Effector memory CD4-positive, alpha-beta T cell (primary cell): Measurements from ENCODE around the gene BCAS4.
"Not testable (repeated sequence)": the region's sequence is repeated elsewhere in the genome, so short reads cannot be mapped to it uniquely, and the experiment has no call there.

Experiments used
- DNase-seq, 3 donors: peaks; one replicate each; pipeline ENCODE4 v3.0.0-alpha.2; 2020
- H3K27ac ChIP-seq: 2 replicates; pipeline ENCODE4 v1.7.0; 2013; ENCODE audit warnings: mild to moderate bottlenecking, low read length, moderate library complexity; ENCODE audit not compliant: insufficient read depth, poor library complexity, severe bottlenecking
- H3K27me3 ChIP-seq: replicated peaks from 2 replicates; pipeline ENCODE4 v1.7.0; 2013; ENCODE audit warnings: mild to moderate bottlenecking, low read length; ENCODE audit not compliant: insufficient read depth, control insufficient read depth, poor library complexity, severe bottlenecking
- H3K36me3 ChIP-seq: 2 replicates; pipeline ENCODE4 v1.7.0; 2013; ENCODE audit warnings: mild to moderate bottlenecking, low read length, moderate library complexity; ENCODE audit not compliant: control insufficient read depth, insufficient read depth
- H3K4me1 ChIP-seq: 2 replicates; pipeline ENCODE4 v1.7.0; 2013; ENCODE audit warnings: low read length, mild to moderate bottlenecking; ENCODE audit not compliant: control insufficient read depth, insufficient read depth, poor library complexity, severe bottlenecking
- H3K4me3 ChIP-seq: 2 replicates; pipeline ENCODE4 v1.7.0; 2013; ENCODE audit warnings: low read length, low read depth, mild to moderate bottlenecking; ENCODE audit not compliant: insufficient read depth, poor library complexity, severe bottlenecking
- H3K9me3 ChIP-seq: 2 replicates; pipeline ENCODE4 v1.7.0; 2013; ENCODE audit warnings: mild to moderate bottlenecking, low read length, moderate library complexity; ENCODE audit not compliant: control insufficient read depth

BCAS4 gene

GRCh38 chr20:50769551-50770085 lies 25.2 kb upstream of the BCAS4 start:
- not testable (repeated sequence) for DNase-seq, H3K36me3 ChIP-seq, H3K27me3 ChIP-seq, H3K9me3 ChIP-seq, H3K4me3 ChIP-seq, H3K27ac ChIP-seq, H3K4me1 ChIP-seq

- not testable (repeated sequence) for H3K4me3 ChIP-seq, DNase-seq, H3K27ac ChIP-seq, H3K4me1 ChIP-seq, H3K36me3 ChIP-seq, H3K27me3 ChIP-seq, H3K9me3 ChIP-seq
Observed at GRCh38 chr20:50771419-50772080, 23.3 kb upstream of the BCAS4 start.

- no peaks in the 10 kb centered on the region for H3K9me3 ChIP-seq
- H3K27ac ChIP-seq, result no peak overlapping the region
- no peak for DNase-seq
- H3K4me1 ChIP-seq, result no peaks in the 10 kb centered on the region
- H3K4me3 ChIP-seq, result no peak overlapping the region
- no peaks in the 10 kb centered on the region for H3K36me3 ChIP-seq
- H3K27me3 ChIP-seq, result no peaks in the 10 kb centered on the region
Observed at GRCh38 chr20:50772420-50773185, 22.3 kb upstream of the BCAS4 start.

GRCh38 chr20:50774515-50774914 lies 20.3 kb upstream of the BCAS4 start:
- no peak overlapping the region for H3K4me3 ChIP-seq
- no peaks in the 10 kb centered on the region for H3K27me3 ChIP-seq
- H3K27ac ChIP-seq, result no peak overlapping the region
- DNase-seq, result no peak
- H3K4me1 ChIP-seq, result no peaks in the 10 kb centered on the region
- H3K36me3 ChIP-seq, result no peaks in the 10 kb centered on the region
- no peaks in the 10 kb centered on the region for H3K9me3 ChIP-seq

GRCh38 chr20:50776122-50776817 lies 18.6 kb upstream of the BCAS4 start:
- H3K4me1 ChIP-seq, result no peaks in the 10 kb centered on the region
- DNase-seq, result no peak
- H3K36me3 ChIP-seq, result no peaks in the 10 kb centered on the region
- no peaks in the 10 kb centered on the region for H3K9me3 ChIP-seq
- H3K27ac ChIP-seq, result no peak overlapping the region
- no peak overlapping the region for H3K4me3 ChIP-seq
- no peaks in the 10 kb centered on the region for H3K27me3 ChIP-seq

- DNase-seq, result no peak
- no peak overlapping the region for H3K4me3 ChIP-seq
- no peaks in the 10 kb centered on the region for H3K4me1 ChIP-seq
- no peaks in the 10 kb centered on the region for H3K36me3 ChIP-seq
- no peaks in the 10 kb centered on the region for H3K27me3 ChIP-seq
- H3K9me3 ChIP-seq, result no peaks in the 10 kb centered on the region
- H3K27ac ChIP-seq, result no peak overlapping the region
Observed at GRCh38 chr20:50777373-50777772, 17.5 kb upstream of the BCAS4 start.

GRCh38 chr20:50778994-50779393 lies 15.9 kb upstream of the BCAS4 start:
- H3K27me3 ChIP-seq, H3K9me3 ChIP-seq, H3K4me3 ChIP-seq, H3K4me1 ChIP-seq, DNase-seq, H3K27ac ChIP-seq, H3K36me3 ChIP-seq: not testable (repeated sequence)

GRCh38 chr20:50783390-50783789 lies 11.5 kb upstream of the BCAS4 start:
- Histone ChIP-seq H3K27me3 (no peaks in the 10 kb centered on the region), H3K27ac (no peak overlapping the region), H3K36me3 (no peaks in the 10 kb centered on the region), H3K9me3 (no peaks in the 10 kb centered on the region), H3K4me3 (no peak overlapping the region), H3K4me1 (no peaks in the 10 kb centered on the region)
- no peak for DNase-seq

GRCh38 chr20:50783903-50784302 lies 11.0 kb upstream of the BCAS4 start:
- H3K4me1 ChIP-seq, result no peaks in the 10 kb centered on the region
- H3K36me3 ChIP-seq, result no peaks in the 10 kb centered on the region
- H3K9me3 ChIP-seq, result no peaks in the 10 kb centered on the region
- no peak overlapping the region for H3K4me3 ChIP-seq
- H3K27ac ChIP-seq, result no peak overlapping the region
- H3K27me3 ChIP-seq, result no peaks in the 10 kb centered on the region
- no peak for DNase-seq

- no peak overlapping the region for H3K4me3 ChIP-seq
- no peaks in the 10 kb centered on the region for H3K36me3 ChIP-seq
- H3K27ac ChIP-seq, result no peak overlapping the region
- no peaks in the 10 kb centered on the region for H3K27me3 ChIP-seq
- H3K9me3 ChIP-seq, result no peaks in the 10 kb centered on the region
- DNase-seq, result no peak
- H3K4me1 ChIP-seq, result no peaks in the 10 kb centered on the region
Observed at GRCh38 chr20:50784464-50784863, 10.4 kb upstream of the BCAS4 start.
